B cell (primary cell): Measurements from ENCODE around the gene PFDN1. TPM values are rescaled to one million over a fixed set of nuclear protein-coding genes. Genes with fewer than 3 reads are reported as not detected.

Experiments
- ATAC-seq: fragments of 200-7000 bp; cut with Tn5 transposase; one replicate; pipeline ENCODE4 v1.10.0; 2021; ENCODE audit warnings: low read depth, mild to moderate bottlenecking, moderate number of reproducible peaks, moderate library complexity
- CTCF ChIA-PET: fragments of 350-600 bp; sonication (Branson Sonifier 250); formaldehyde crosslinking; loops from one replicate; lab custom pipeline; 2021; ENCODE audit warnings: antibody characterized with exemption, inconsistent platforms; lab: Charles Lee
- POLR2A ChIA-PET: fragments of 350-600 bp; sonication (Branson Sonifier 250); formaldehyde crosslinking; loops from one replicate; lab custom pipeline; 2021; ENCODE audit warnings: antibody characterized with exemption; lab: Charles Lee
- DNase-seq: peaks from one replicate; pipeline ENCODE4 v3.0.0; 2013
- H2AFZ ChIP-seq: 2 replicates; pipeline ENCODE4 v1.6.1; 2012; ENCODE audit warnings: mild to moderate bottlenecking, low read depth, low read length; ENCODE audit not compliant: insufficient read depth, poor library complexity, severe bottlenecking
- H3K27ac ChIP-seq, 2 donors: 1 replicate in 1 of 2; 2 replicates in 1 of 2; pipeline ENCODE4 v1.5.1; 2012 to 2013; ENCODE audit warnings: low read length in 2 of 2, mild to moderate bottlenecking in 2 of 2, moderate library complexity in 1 of 2
- H3K27me3 ChIP-seq, 4 experiments: fragments of 200-600 bp in 1 of 4; sonication (generic) in 1 of 4; replicated peaks in 1 of 4; 1 replicate in 2 of 4; 2 replicates in 2 of 4; pipeline versions ENCODE4 v1.6.1 to v1.7.0; 2013 to 2016; ENCODE audit warnings: low read length in 3 of 4, mild to moderate bottlenecking in 2 of 4, mixed read lengths in 1 of 4, moderate library complexity in 1 of 4; ENCODE audit not compliant: insufficient read depth in 4 of 4, control insufficient read depth in 3 of 4; ENCODE audit errors: control extremely low read depth in 1 of 4
- H3K36me3 ChIP-seq, 2 experiments: replicated peaks in 1 of 2; 1 replicate in 1 of 2; 2 replicates in 1 of 2; pipeline versions ENCODE4 v1.6.1 to v1.7.1; 2013; ENCODE audit warnings: low read length in 1 of 2; ENCODE audit not compliant: insufficient read depth in 2 of 2, control insufficient read depth in 1 of 2; ENCODE audit errors: control extremely low read depth in 1 of 2, extremely low read depth in 1 of 2
- H3K4me1 ChIP-seq, 2 donors: fragments of 200-600 bp in 1 of 2; sonication (generic) in 1 of 2; 1 replicate in 1 of 2; 2 replicates in 1 of 2; pipeline versions ENCODE4 v1.5.1 to v1.6.1; 2013 to 2017; ENCODE audit warnings: low read length in 2 of 2; ENCODE audit not compliant: control insufficient read depth in 2 of 2, insufficient read depth in 2 of 2
- H3K4me2 ChIP-seq: replicated peaks from 2 replicates; pipeline ENCODE3; 2012; ENCODE audit warnings: mild to moderate bottlenecking, low read depth, low read length; ENCODE audit not compliant: poor library complexity, severe bottlenecking
- H3K4me3 ChIP-seq, 5 experiments: fragments of 200-600 bp in 1 of 5; sonication (generic) in 1 of 5; 1 replicate in 3 of 5; 2 replicates in 2 of 5; pipeline versions ENCODE4 v1.5.1 to v1.7.0; 2011 to 2016; ENCODE audit warnings: low read length in 4 of 5, mild to moderate bottlenecking in 4 of 5, low read depth in 2 of 5, control low read depth in 1 of 5, moderate library complexity in 1 of 5; ENCODE audit not compliant: insufficient read depth in 1 of 5; ENCODE audit errors: control extremely low read depth in 1 of 5, extremely low read depth in 1 of 5
- H3K79me2 ChIP-seq: fragments of 200-600 bp; sonication (generic); one replicate; pipeline ENCODE4 v1.6.0; 2016; ENCODE audit warnings: low read length; ENCODE audit not compliant: control insufficient read depth, insufficient read depth
- H3K9ac ChIP-seq: fragments of 200-600 bp; sonication (generic); 2 replicates; pipeline ENCODE4 v1.6.1; 2017; ENCODE audit warnings: mild to moderate bottlenecking, low read length, moderate library complexity
- H3K9me3 ChIP-seq, 3 donors: one replicate each; pipeline versions ENCODE4 v1.6.1 to v1.7.1; 2013; ENCODE audit warnings: low read length in 2 of 3; ENCODE audit not compliant: control insufficient read depth in 2 of 3, insufficient read depth in 1 of 3; ENCODE audit errors: control extremely low read depth in 1 of 3
- H4K20me1 ChIP-seq: 2 replicates; pipeline ENCODE4 v1.6.0; 2012; ENCODE audit warnings: mild to moderate bottlenecking, low read length; ENCODE audit not compliant: insufficient read depth, control insufficient read depth, poor library complexity, severe bottlenecking
- H3K27ac Mint-ChIP-seq: one replicate; pipeline ENCODE4 v1.8.0; 2021; ENCODE audit warnings: mixed read lengths
- H3K27me3 Mint-ChIP-seq: one replicate; pipeline ENCODE4 v1.8.0; 2021; ENCODE audit warnings: mixed read lengths
- H3K4me1 Mint-ChIP-seq: one replicate; pipeline ENCODE4 v1.8.0; 2021; ENCODE audit warnings: mixed read lengths
- H3K4me3 Mint-ChIP-seq: one replicate; pipeline ENCODE4 v1.8.0; 2021; ENCODE audit warnings: mixed read lengths
- H3K9me3 Mint-ChIP-seq: one replicate; pipeline ENCODE4 v1.8.0; 2022; ENCODE audit warnings: mixed read lengths; ENCODE audit not compliant: insufficient read depth
- CTCF ChIP-seq: fragments of 200-600 bp; IDR thresholded peaks from one replicate; pipeline ENCODE4 v1.8.0; 2022; ENCODE audit warnings: antibody characterized with exemption, mild to moderate bottlenecking
- EZH2 ChIP-seq: IDR thresholded peaks from 2 replicates; pipeline ENCODE4 v1.6.1; 2012; ENCODE audit warnings: borderline replicate concordance, low read depth, mild to moderate bottlenecking, moderate library complexity, low read length; ENCODE audit not compliant: insufficient read depth, poor library complexity, severe bottlenecking
- WGBS: methylation state at CpG from one replicate; pipeline ENCODE4 v1.1.5; 2013; ENCODE audit warnings: missing lambda C conversion rate; ENCODE audit not compliant: insufficient coverage; 5-methylcytosine and 5-hydroxymethylcytosine counted together
- intact Hi-C: fragments of 100-400 bp; cut with micrococcal nuclease; formaldehyde crosslinking; loops from one replicate; pipeline ENCODE4 v1.10.0; 2022
- polyA plus RNA-seq: library from polyadenylated mRNA; depleted of rRNA; stranded (reverse); fragments of >200 nt; gene quantifications from 2 replicates; pipeline ENCODE4 v1.2.3, GENCODE V29; 2012
- total RNA-seq, 2 donors: library from RNA; stranded (reverse); fragments of 120-200 nt in 1 of 2; gene quantifications; 1 replicate in 1 of 2; 2 replicates in 1 of 2; pipeline versions ENCODE4 v1.2.3 to v1.2.4, GENCODE V29; 2013 to 2022

The PFDN1 gene
- total and polyA plus RNA-seq, 2 donors (not counting 1 experiment from before 2014, with no cell fraction given) = 30.3 to 31.2 TPM

- ATAC-seq (no peak), DNase-seq (no peak)
- TF ChIP-seq CTCF (no peak), EZH2 (no peak)
- Mint-ChIP-seq H3K27ac (no peak overlapping the region), H3K4me1 (peaks cover 2% of the 10 kb centered on the region), H3K4me3 (no peak overlapping the region), H3K27me3 (no peaks in the 10 kb centered on the region), H3K9me3 (no peaks in the 10 kb centered on the region)
- 100% methylated on average over 1 of the region's 3 CpGs for WGBS
- ChIA-PET POLR2A (no interaction called here), CTCF (interaction anchor here (1.0 to 24.1 kb wide), 3 partner anchors 13 to 90 kb away, joined by 3 to 594 read pairs (median 3); partner anchors contain the start of gene HBEGF)
- Histone ChIP-seq H3K79me2 (peaks cover 59% of the 10 kb centered on the region), H3K27ac (no peak overlapping the region), H3K4me1 (no peaks in the 10 kb centered on the region), H2AFZ (no peak overlapping the region), H3K27me3 (no peaks in the 10 kb centered on the region), H3K9ac (no peak overlapping the region), H4K20me1 (peaks cover 16% of the 10 kb centered on the region), H3K36me3 (peaks cover 0 to 12% of the 10 kb centered on the region in 2 experiments), H3K4me3 (no peak overlapping the region), H3K9me3 (no peaks in the 10 kb centered on the region), H3K4me2 (no peak overlapping the region)
- intact Hi-C loops = no loop called here
These were observed 44.9 kb downstream of the PFDN1 start for GRCh38 chr5:140258016-140258415.

- ATAC-seq (no peak), DNase-seq (no peak)
- Histone ChIP-seq H3K27ac (no peak overlapping the region), H3K4me2 (no peak overlapping the region), H4K20me1 (peaks cover 24% of the 10 kb centered on the region), H3K4me3 (no peak overlapping the region), H3K36me3 (peaks cover 0 to 12% of the 10 kb centered on the region in 2 experiments), H2AFZ (no peak overlapping the region), H3K27me3 (no peaks in the 10 kb centered on the region), H3K9ac (no peak overlapping the region), H3K9me3 (no peaks in the 10 kb centered on the region), H3K79me2 (peaks cover 62% of the 10 kb centered on the region), H3K4me1 (peaks cover 5 to 8% of the 10 kb centered on the region in 2 donors)
- no peak overlapping the region for H3K4me3 Mint-ChIP-seq
- CTCF ChIA-PET = interaction anchor here (1.1 to 24.1 kb wide), 4 partner anchors 12 to 106 kb away, joined by 3 to 594 read pairs (median 4); partner anchors contain the start of gene HBEGF
- no peak for TF ChIP-seq EZH2
- TF ChIP-seq CTCF = no peak
- H3K27ac Mint-ChIP-seq = no peak overlapping the region
- H3K27me3 Mint-ChIP-seq = no peaks in the 10 kb centered on the region
- WGBS = 100% methylated on average over 5 of the region's 6 CpGs
- POLR2A ChIA-PET = no interaction called here
- H3K4me1 Mint-ChIP-seq = peaks cover 11% of the 10 kb centered on the region
- H3K9me3 Mint-ChIP-seq = no peaks in the 10 kb centered on the region
- intact Hi-C loops = no loop called here
These were observed 46.2 kb downstream of the PFDN1 start for GRCh38 chr5:140256726-140257125.
